GM12873 (cell line): ENCODE results near the gene IPO13.

Experiments
- TF ChIP-seq, protein P1 (sequence below): IDR thresholded peaks from 2 replicates; pipeline ENCODE4 v1.5.1; 2012; ENCODE audit warnings: low read depth, mild to moderate bottlenecking, moderate library complexity, low read length, control low read depth; ENCODE audit not compliant: insufficient read depth; ENCODE audit errors: missing control alignments

IPO13 gene

DNA sequence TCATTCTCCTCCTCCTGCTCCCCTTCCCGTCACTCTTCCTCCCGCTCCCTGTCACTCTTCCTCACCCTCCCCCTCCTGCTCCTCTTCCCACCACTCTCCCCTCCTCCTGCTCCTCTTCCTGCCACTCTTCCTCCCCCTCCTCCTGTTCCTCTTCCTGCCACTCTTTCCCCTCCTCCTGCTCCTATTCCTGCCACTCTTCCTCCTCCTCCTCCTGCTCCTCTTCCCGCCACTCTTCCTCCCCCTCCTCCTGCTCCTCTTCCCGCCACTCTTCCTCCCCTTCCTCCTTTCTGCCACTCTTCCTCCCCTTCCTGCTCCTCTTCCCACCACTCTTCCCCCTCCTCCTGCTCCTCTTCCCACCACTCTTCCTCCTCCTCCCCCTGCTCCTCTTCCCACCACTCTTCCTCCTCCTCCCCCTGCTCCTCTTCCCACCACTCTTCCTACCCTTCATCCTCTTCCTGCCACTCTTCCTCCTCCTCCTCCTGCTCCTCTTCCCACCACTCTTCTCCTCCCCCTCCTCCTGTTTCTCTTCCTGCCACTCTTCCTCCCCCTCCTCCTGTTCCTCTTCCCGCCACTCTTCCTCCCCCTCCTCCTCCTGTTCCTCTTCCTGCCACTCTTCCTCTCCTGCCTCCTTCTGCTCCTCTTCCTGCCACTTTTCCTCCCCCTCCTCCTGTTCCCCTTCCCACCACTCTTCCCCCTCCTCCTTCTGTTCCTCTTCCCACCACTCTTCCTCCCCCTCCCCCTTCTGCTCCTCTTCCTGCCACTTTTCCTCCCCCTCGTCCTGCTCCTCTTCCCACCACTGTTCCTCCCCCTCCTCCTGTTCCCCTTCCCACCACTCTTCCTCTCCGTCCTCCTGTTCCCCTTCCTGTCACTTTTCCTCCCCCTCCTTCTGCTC, 41.8 kb upstream of the IPO13 start:
- TF ChIP-seq, protein P1, sequence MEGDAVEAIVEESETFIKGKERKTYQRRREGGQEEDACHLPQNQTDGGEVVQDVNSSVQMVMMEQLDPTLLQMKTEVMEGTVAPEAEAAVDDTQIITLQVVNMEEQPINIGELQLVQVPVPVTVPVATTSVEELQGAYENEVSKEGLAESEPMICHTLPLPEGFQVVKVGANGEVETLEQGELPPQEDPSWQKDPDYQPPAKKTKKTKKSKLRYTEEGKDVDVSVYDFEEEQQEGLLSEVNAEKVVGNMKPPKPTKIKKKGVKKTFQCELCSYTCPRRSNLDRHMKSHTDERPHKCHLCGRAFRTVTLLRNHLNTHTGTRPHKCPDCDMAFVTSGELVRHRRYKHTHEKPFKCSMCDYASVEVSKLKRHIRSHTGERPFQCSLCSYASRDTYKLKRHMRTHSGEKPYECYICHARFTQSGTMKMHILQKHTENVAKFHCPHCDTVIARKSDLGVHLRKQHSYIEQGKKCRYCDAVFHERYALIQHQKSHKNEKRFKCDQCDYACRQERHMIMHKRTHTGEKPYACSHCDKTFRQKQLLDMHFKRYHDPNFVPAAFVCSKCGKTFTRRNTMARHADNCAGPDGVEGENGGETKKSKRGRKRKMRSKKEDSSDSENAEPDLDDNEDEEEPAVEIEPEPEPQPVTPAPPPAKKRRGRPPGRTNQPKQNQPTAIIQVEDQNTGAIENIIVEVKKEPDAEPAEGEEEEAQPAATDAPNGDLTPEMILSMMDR = no peak

DNA sequence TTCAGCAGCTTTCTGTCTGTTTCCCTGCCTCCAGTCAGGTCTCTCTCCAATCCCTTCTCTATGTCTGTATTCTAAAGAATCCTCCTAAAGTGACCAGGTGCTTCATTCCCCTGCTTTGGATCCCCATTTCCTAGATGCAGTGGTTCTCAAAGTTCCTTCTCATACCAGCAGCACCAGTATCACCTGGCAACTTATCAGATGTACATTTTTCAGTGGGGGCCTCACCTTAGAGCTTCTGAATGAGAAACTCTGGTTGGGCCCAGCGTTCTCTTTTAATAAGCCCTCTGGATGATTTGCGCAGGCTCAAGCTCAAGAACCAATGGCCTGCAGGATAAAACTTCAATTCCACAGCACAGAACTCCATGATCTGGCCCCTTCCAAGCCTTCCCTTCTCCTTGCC, 38.5 kb upstream of the IPO13 start:
- TF ChIP-seq, protein P1 = no peak

DNA sequence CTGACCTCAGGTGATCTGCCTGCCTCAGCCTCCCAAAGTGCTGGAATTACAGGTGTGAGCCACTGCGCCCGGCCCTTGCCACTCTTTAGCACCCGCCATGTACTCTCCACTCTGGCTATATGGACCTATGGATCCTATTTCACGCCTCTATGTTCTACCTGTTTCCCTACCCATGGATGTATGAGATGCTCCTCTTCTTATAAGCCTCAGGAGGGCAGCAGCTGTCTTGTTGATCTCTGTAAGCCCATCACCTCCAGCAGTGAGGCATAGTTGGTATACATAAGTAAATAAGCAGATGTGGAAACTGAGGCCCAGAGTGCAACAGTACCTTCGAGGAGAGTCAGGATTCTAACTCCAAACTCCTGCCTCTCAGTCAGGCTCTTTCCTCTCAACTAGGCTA, 37.9 kb upstream of the IPO13 start:
- TF ChIP-seq, protein P1 = no peak

DNA sequence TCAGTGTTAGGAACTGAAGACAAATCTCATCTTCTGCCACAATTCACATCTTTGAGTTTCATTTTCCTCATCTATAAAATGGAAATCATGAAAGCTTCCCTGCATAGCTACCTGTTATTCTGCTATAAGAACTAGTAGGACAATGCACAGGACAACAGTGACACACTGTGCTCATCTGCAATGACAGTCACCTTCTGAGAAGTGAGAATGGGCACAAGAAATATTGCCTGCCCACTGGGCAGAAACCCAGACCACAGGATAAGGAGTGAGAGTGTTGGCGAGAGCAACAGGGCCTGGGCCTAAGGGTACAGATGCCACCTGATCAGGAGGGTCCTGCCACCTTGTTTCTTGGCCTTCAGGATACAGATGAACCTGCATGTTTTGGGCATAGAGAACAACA, 36.4 kb upstream of the IPO13 start:
- TF ChIP-seq, protein P1 = peak; percentile 28

- TF ChIP-seq, protein P1 = no peak
Measured at GRCh38 chr1:43912607-43913006, 34.1 kb upstream of the IPO13 start.

- TF ChIP-seq, protein P1 = no peak
Measured at GRCh38 chr1:43913051-43913501, 33.7 kb upstream of the IPO13 start.

DNA sequence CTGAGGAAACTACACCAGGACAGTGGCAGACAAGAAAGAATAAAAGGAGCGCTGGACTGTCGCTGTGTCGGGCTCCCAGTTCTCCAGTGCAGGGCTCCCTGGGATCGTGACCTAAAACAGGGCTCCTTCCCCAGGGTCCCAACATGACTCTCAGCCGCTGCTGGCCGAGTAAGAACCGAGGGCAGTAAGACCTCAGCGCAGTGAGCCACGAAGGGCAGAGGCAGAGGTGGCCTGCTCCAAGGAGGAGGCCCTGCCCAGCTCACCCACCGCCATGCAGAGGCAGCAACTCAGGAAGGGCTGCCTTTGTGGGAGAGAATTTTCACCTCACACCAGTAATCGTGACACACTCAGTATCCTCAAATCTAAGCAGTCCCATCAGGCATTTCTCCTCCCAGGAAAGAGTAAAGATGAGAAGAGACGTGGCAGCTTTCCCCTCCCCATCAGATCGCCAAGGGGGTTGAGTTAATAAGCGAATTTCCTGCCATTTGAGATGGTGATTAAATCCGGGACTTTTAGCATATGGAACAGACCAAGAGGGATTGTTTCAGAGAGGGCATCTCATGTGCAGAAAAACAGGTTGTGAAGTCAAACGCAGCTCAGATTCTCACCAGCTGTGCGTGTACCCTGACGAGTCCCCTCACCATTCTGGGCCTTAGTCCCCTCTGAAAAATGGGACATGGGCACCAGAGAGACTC, 32.9 kb upstream of the IPO13 start:
- TF ChIP-seq, protein P1 = no peak
